ENCODE results near the gene BCAS3. TPM values are rescaled to one million over a fixed set of nuclear protein-coding genes. Genes with fewer than 3 reads are reported as not detected.

Gene BCAS3
- total RNA-seq, 2 donors from 2014 or later, result 28.0 to 37.7 TPM

GRCh38 chr17:60712675-60713074, 35.0 kb downstream of the BCAS3 start:
- H3K4me3 Mint-ChIP-seq, result no peak overlapping the region
- no peaks in the 10 kb centered on the region for H3K4me1 ChIP-seq (ENCODE audit: control insufficient read depth, insufficient read depth, low read length)
- H3K9ac ChIP-seq (ENCODE audit: extremely low read depth, low read length, poor library complexity, severe bottlenecking), result no peak overlapping the region
- no peaks in the 10 kb centered on the region for H3K27me3 Mint-ChIP-seq (ENCODE audit: insufficient read depth)
- H3K9me3 Mint-ChIP-seq, result no peaks in the 10 kb centered on the region
- H3K9me3 ChIP-seq (ENCODE audit: control insufficient read depth, low read length), result no peaks in the 10 kb centered on the region
- H3K4me1 Mint-ChIP-seq, result no peaks in the 10 kb centered on the region
- no peak for DNase-seq
- TF ChIP-seq, protein P1, sequence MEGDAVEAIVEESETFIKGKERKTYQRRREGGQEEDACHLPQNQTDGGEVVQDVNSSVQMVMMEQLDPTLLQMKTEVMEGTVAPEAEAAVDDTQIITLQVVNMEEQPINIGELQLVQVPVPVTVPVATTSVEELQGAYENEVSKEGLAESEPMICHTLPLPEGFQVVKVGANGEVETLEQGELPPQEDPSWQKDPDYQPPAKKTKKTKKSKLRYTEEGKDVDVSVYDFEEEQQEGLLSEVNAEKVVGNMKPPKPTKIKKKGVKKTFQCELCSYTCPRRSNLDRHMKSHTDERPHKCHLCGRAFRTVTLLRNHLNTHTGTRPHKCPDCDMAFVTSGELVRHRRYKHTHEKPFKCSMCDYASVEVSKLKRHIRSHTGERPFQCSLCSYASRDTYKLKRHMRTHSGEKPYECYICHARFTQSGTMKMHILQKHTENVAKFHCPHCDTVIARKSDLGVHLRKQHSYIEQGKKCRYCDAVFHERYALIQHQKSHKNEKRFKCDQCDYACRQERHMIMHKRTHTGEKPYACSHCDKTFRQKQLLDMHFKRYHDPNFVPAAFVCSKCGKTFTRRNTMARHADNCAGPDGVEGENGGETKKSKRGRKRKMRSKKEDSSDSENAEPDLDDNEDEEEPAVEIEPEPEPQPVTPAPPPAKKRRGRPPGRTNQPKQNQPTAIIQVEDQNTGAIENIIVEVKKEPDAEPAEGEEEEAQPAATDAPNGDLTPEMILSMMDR (conservative IDR thresholded peaks at IDR 0.05), result no peak
- H3K27ac Mint-ChIP-seq, result no peak overlapping the region
- 80% methylated on average over 2 of the region's 2 CpGs for WGBS, 2 experiments (ENCODE audit: insufficient coverage in 1 of 2, insufficient read length in 1 of 2)
- peaks cover 17% of the 10 kb centered on the region for H3K36me3 Mint-ChIP-seq (ENCODE audit: low read depth)
- no peaks in the 10 kb centered on the region for H3K27me3 ChIP-seq (ENCODE audit: control insufficient read depth, insufficient read depth, low read length, poor library complexity, severe bottlenecking)
- no peak overlapping the region for H3K4me3 ChIP-seq (ENCODE audit: low read length)
- no peak overlapping the region for H3K27ac ChIP-seq (ENCODE audit: low read depth, low read length)
- peaks cover 4% of the 10 kb centered on the region for H3K36me3 ChIP-seq (ENCODE audit: control insufficient read depth, insufficient read depth, low read length)

DNA sequence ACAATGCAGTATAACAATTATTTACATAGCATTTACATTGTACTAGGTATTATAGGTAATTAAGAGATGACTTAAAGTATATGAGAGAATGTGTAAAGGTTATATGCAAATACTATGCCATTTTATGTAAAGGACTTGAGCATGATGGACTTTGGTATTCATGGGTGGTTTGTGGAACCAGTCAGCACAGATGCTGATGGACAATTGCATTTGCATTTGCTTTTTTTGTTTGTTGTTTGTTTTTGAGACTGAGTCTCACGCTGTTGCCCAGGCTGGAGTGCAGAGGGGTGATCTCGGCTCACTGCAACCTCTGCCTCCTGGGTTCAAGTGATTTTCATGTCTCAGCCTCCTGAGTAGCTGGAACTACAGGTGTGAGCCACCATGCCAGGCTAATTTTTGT, 36.0 kb downstream of the BCAS3 start:
- Mint-ChIP-seq H3K9me3 (no peaks in the 10 kb centered on the region), H3K4me1 (no peaks in the 10 kb centered on the region), H3K36me3 (ENCODE audit: low read depth) (peaks cover 17% of the 10 kb centered on the region), H3K27me3 (ENCODE audit: insufficient read depth) (no peaks in the 10 kb centered on the region), H3K4me3 (no peak overlapping the region), H3K27ac (no peak overlapping the region)
- H3K36me3 ChIP-seq (ENCODE audit: control insufficient read depth, insufficient read depth, low read length), result peaks cover 4% of the 10 kb centered on the region
- H3K9ac ChIP-seq (ENCODE audit: extremely low read depth, low read length, poor library complexity, severe bottlenecking), result no peak overlapping the region
- TF ChIP-seq, protein P1 (conservative IDR thresholded peaks at IDR 0.05), result no peak
- H3K27me3 ChIP-seq (ENCODE audit: control insufficient read depth, insufficient read depth, low read length, poor library complexity, severe bottlenecking), result no peaks in the 10 kb centered on the region
- no peak for DNase-seq
- WGBS, 2 experiments (ENCODE audit: insufficient coverage in 1 of 2, insufficient read length in 1 of 2), result 87 to 93% methylated on average over 2 of the region's 2 CpGs
- H3K9me3 ChIP-seq (ENCODE audit: control insufficient read depth, low read length), result no peaks in the 10 kb centered on the region
- no peak overlapping the region for H3K4me3 ChIP-seq (ENCODE audit: low read length)
- H3K27ac ChIP-seq (ENCODE audit: low read depth, low read length), result no peak overlapping the region
- H3K4me1 ChIP-seq (ENCODE audit: control insufficient read depth, insufficient read depth, low read length), result no peaks in the 10 kb centered on the region

DNA sequence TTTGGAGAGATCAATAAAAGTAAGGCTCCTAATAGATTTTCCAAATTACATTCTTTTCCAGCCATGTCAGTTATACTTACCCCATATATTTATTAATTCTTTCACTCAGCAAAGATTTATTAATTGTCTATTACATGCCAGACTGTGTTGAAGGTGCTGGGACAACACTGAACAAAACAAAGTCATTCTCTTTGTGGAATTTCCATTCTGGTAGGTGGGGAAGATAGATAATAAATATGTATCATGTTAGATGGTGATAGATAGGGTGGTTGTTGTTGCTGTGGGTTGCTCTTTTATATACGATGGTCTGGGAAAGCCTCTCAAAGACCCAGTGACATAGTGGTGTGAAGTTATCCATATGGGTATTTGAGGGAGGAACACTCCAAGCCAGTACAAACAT, 39.1 kb downstream of the BCAS3 start:
- Histone ChIP-seq H3K27me3 (ENCODE audit: control insufficient read depth, insufficient read depth, low read length, poor library complexity, severe bottlenecking) (no peaks in the 10 kb centered on the region), H3K9ac (ENCODE audit: extremely low read depth, low read length, poor library complexity, severe bottlenecking) (no peak overlapping the region), H3K36me3 (ENCODE audit: control insufficient read depth, insufficient read depth, low read length) (no peaks in the 10 kb centered on the region), H3K27ac (ENCODE audit: low read depth, low read length) (no peak overlapping the region), H3K4me3 (ENCODE audit: low read length) (no peak overlapping the region), H3K9me3 (ENCODE audit: control insufficient read depth, low read length) (no peaks in the 10 kb centered on the region), H3K4me1 (ENCODE audit: control insufficient read depth, insufficient read depth, low read length) (no peaks in the 10 kb centered on the region)
- no peaks in the 10 kb centered on the region for H3K4me1 Mint-ChIP-seq
- no peak overlapping the region for H3K27ac Mint-ChIP-seq
- H3K36me3 Mint-ChIP-seq (ENCODE audit: low read depth), result peaks cover 3% of the 10 kb centered on the region
- no peak for DNase-seq
- TF ChIP-seq, protein P1 (conservative IDR thresholded peaks at IDR 0.05), result no peak
- H3K9me3 Mint-ChIP-seq, result no peaks in the 10 kb centered on the region
- H3K27me3 Mint-ChIP-seq (ENCODE audit: insufficient read depth), result no peaks in the 10 kb centered on the region
- WGBS, 2 experiments (ENCODE audit: insufficient coverage in 1 of 2, insufficient read length in 1 of 2), result 94% methylated on average over 1 of the region's 1 CpG; no CpG with 5 or more reads in 1 of the 2 experiments
- H3K4me3 Mint-ChIP-seq, result no peak overlapping the region
